Loucy (cell line): Measurements from ENCODE around the gene GLDC.

ENCODE experiments used
- H2AFZ ChIP-seq: fragments of 200-600 bp; sonication (generic); 2 replicates; pipeline ENCODE4 v1.6.0; 2016; ENCODE audit warnings: antibody characterized with exemption, mild to moderate bottlenecking, low read length, moderate library complexity
- H3F3A ChIP-seq: fragments of 200-600 bp; 2 replicates; pipeline ENCODE4 v1.6.0; 2016; ENCODE audit warnings: antibody characterized with exemption, low read depth, mild to moderate bottlenecking
- H3K27me3 ChIP-seq: fragments of 200-600 bp; sonication (generic); 2 replicates; pipeline ENCODE4 v1.6.1; 2014; ENCODE audit warnings: low read length, mild to moderate bottlenecking; ENCODE audit not compliant: insufficient read depth, poor library complexity, severe bottlenecking
- H3K36me3 ChIP-seq: fragments of 200-600 bp; sonication (generic); 2 replicates; pipeline ENCODE4 v1.6.1; 2016; ENCODE audit warnings: low read length; ENCODE audit not compliant: insufficient read depth
- H3K4me1 ChIP-seq: fragments of 200-600 bp; sonication (generic); 2 replicates; pipeline ENCODE4 v1.5.1; 2014; ENCODE audit warnings: low read length, mild to moderate bottlenecking; ENCODE audit not compliant: insufficient read depth, poor library complexity, severe bottlenecking
- H3K4me2 ChIP-seq: fragments of 200-600 bp; sonication (generic); 2 replicates; pipeline ENCODE4 v1.6.0; 2014; ENCODE audit warnings: antibody characterized with exemption, low read length, low read depth, mild to moderate bottlenecking; ENCODE audit not compliant: poor library complexity, severe bottlenecking
- H3K4me3 ChIP-seq: fragments of 200-600 bp; sonication (generic); 2 replicates; pipeline ENCODE4 v1.5.1; 2014; ENCODE audit warnings: low read length, mild to moderate bottlenecking, mixed read lengths; ENCODE audit not compliant: poor library complexity, severe bottlenecking
- H3K79me2 ChIP-seq: fragments of 200-600 bp; sonication (generic); 2 replicates; pipeline ENCODE4 v1.6.1; 2014; ENCODE audit warnings: low read length; ENCODE audit not compliant: insufficient read depth
- H3K9ac ChIP-seq: fragments of 200-600 bp; sonication (generic); 2 replicates; pipeline ENCODE4 v1.6.0; 2014; ENCODE audit warnings: mild to moderate bottlenecking, low read depth, low read length, moderate library complexity; ENCODE audit not compliant: poor library complexity, severe bottlenecking
- H3K9me2 ChIP-seq: fragments of 200-600 bp; sonication (generic); replicated peaks from 2 replicates; pipeline ENCODE4 v1.6.1; 2016; ENCODE audit warnings: low read depth, low read length, mixed read lengths
- H3K9me3 ChIP-seq: fragments of 200-600 bp; sonication (generic); 2 replicates; pipeline ENCODE4 v1.6.1; 2014; ENCODE audit warnings: mild to moderate bottlenecking, antibody characterized with exemption, low read length, low read depth; ENCODE audit not compliant: insufficient read depth
- H4K20me1 ChIP-seq: fragments of 200-600 bp; sonication (generic); 2 replicates; pipeline ENCODE4 v1.6.0; 2014; ENCODE audit warnings: antibody characterized with exemption, low read length, mild to moderate bottlenecking; ENCODE audit not compliant: insufficient read depth, poor library complexity, severe bottlenecking
- EZH2phosphoT487 ChIP-seq: fragments of 200-600 bp; IDR thresholded peaks from 2 replicates; pipeline ENCODE4 v1.6.1; 2018; ENCODE audit warnings: antibody characterized with exemption, mild to moderate bottlenecking, moderate library complexity, borderline replicate concordance
- TF ChIP-seq, protein P1 (sequence below): fragments of 200-600 bp; sonication (generic); conservative IDR thresholded peaks from 2 replicates; pipeline ENCODE4 v1.5.1; 2014; ENCODE audit warnings: mild to moderate bottlenecking, antibody characterized with exemption, low read length

Gene GLDC

DNA sequence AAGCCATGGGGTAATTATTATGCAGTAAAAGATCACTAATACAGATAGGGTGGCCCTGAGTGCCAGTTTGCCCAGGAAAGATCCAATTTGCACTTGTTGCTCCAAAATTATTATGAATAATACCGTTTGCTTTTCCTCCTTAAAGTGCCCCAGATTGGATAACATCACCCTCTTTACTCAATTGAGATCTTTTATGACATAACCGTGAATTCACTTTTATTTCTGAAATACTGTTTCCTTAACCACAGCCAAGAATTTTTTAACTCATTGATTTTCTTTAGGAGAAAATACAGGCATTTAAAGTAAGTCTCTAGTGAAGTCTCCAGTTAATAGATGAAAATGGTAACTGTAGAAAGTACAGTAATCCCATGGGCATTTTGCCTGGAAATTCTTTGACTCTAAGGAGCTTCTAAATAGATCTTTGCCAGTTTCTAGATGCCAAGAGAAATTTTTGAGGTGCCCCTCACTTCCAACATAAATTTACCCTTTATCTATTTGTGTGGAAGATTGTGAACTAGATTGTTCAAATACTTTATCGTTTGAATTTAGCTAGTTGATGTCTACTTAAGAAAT, 133.4 kb downstream of the GLDC start:
- Histone ChIP-seq H3K4me2 (no peak overlapping the region), H3K4me3 (no peak overlapping the region), H4K20me1 (no peaks in the 10 kb centered on the region), H3K9me3 (no peaks in the 10 kb centered on the region), H3K9me2 (0 out of 2 replicates have a peak, but pooled peaks cover 3% of the 10 kb centered on the region), H3K36me3 (peaks cover 8% of the 10 kb centered on the region; the same call in 1 of the 2 replicates), H2AFZ (no peak overlapping the region), H3K27me3 (no peaks in the 10 kb centered on the region), H3F3A (no peaks in the 10 kb centered on the region), H3K79me2 (no peaks in the 10 kb centered on the region), H3K4me1 (no peaks in the 10 kb centered on the region), H3K9ac (no peak overlapping the region)
- TF ChIP-seq, protein P1, sequence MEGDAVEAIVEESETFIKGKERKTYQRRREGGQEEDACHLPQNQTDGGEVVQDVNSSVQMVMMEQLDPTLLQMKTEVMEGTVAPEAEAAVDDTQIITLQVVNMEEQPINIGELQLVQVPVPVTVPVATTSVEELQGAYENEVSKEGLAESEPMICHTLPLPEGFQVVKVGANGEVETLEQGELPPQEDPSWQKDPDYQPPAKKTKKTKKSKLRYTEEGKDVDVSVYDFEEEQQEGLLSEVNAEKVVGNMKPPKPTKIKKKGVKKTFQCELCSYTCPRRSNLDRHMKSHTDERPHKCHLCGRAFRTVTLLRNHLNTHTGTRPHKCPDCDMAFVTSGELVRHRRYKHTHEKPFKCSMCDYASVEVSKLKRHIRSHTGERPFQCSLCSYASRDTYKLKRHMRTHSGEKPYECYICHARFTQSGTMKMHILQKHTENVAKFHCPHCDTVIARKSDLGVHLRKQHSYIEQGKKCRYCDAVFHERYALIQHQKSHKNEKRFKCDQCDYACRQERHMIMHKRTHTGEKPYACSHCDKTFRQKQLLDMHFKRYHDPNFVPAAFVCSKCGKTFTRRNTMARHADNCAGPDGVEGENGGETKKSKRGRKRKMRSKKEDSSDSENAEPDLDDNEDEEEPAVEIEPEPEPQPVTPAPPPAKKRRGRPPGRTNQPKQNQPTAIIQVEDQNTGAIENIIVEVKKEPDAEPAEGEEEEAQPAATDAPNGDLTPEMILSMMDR: no peak
- TF ChIP-seq EZH2phosphoT487: no peak

DNA sequence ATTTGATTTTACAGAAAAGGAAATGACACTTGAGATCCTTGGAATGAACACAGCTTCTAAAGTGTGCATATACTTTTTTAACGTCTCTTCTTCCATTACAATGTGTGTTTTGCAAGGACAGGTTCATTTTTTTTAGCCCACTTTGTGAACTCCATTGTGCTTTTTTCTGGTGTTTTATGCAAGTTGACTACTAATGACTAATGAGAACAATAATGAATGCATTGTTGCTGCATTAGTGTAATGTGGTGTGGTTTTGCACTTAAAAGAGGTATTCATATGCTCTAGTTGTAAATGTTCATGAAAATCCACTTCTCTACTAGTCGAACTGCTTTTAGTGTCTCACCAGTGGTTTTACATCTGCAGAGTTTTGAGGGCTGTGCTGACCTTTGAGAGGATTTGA, 139.0 kb downstream of the GLDC start:
- Histone ChIP-seq H4K20me1 (no peaks in the 10 kb centered on the region), H3K27me3 (no peaks in the 10 kb centered on the region), H3K4me2 (no peak overlapping the region), H3K9me2 (no peaks in the 10 kb centered on the region), H3K36me3 (peaks cover 51% of the 10 kb centered on the region; the same call in 1 of the 2 replicates), H3K4me3 (no peak overlapping the region), H3K4me1 (no peaks in the 10 kb centered on the region), H3K79me2 (no peaks in the 10 kb centered on the region), H3K9me3 (no peaks in the 10 kb centered on the region), H3F3A (no peaks in the 10 kb centered on the region), H3K9ac (no peak overlapping the region), H2AFZ (no peak overlapping the region)
- TF ChIP-seq, protein P1: no peak
- no peak for TF ChIP-seq EZH2phosphoT487

DNA sequence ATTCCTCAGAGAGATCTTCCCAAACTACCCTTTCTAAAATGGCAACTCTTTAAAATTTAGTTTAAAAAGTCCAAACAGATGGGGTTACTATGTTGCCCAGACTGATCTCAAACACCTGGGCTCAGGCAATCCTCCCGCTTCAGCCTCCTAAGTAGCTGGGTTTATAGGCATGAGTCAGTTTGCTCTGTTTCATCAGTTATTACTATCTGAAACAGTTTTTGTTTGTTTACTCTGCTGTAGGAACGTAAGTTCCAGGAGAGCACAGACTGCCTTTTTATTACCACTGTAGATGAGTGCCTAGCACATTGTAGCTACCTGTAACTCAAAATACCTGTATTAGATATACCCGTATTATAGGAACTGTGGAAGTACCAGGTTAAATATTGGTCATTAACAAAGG, 143.1 kb downstream of the GLDC start:
- TF ChIP-seq, protein P1: no peak
- no peak for TF ChIP-seq EZH2phosphoT487
- Histone ChIP-seq H3K4me3 (no peak overlapping the region), H3K9ac (no peak overlapping the region), H3K36me3 (peaks cover 78% of the 10 kb centered on the region; the same call in 1 of the 2 replicates), H3K9me2 (no peaks in the 10 kb centered on the region), H3K4me2 (no peak overlapping the region), H3K4me1 (no peaks in the 10 kb centered on the region), H2AFZ (no peak overlapping the region), H3F3A (no peaks in the 10 kb centered on the region), H3K9me3 (no peaks in the 10 kb centered on the region), H3K27me3 (no peaks in the 10 kb centered on the region), H3K79me2 (no peaks in the 10 kb centered on the region), H4K20me1 (no peaks in the 10 kb centered on the region)
